Measurements from ENCODE around the gene ARHGEF2.

The ARHGEF2 gene

GRCh38 chr1:155909894-155910293 lies 68.5 kb downstream of the ARHGEF2 start:
- DNase-seq = no peak

GRCh38 chr1:155904261-155904660 lies 74.1 kb downstream of the ARHGEF2 start:
- DNase-seq = no peak

GRCh38 chr1:155900161-155900560 lies 78.2 kb downstream of the ARHGEF2 start:
- DNase-seq = no peak

- no peak for DNase-seq
These were observed 78.7 kb downstream of the ARHGEF2 start for GRCh38 chr1:155899683-155900082.

GRCh38 chr1:155898888-155899287 lies 79.5 kb downstream of the ARHGEF2 start:
- DNase-seq = no peak

GRCh38 chr1:155897746-155898145 lies 80.6 kb downstream of the ARHGEF2 start:
- DNase-seq = no peak
